ENCODE results near the gene RUFY1.
"Not testable (repeated sequence)": the region's sequence is repeated elsewhere in the genome, so short reads cannot be mapped to it uniquely, and the experiment has no call there.

RUFY1 gene

DNA sequence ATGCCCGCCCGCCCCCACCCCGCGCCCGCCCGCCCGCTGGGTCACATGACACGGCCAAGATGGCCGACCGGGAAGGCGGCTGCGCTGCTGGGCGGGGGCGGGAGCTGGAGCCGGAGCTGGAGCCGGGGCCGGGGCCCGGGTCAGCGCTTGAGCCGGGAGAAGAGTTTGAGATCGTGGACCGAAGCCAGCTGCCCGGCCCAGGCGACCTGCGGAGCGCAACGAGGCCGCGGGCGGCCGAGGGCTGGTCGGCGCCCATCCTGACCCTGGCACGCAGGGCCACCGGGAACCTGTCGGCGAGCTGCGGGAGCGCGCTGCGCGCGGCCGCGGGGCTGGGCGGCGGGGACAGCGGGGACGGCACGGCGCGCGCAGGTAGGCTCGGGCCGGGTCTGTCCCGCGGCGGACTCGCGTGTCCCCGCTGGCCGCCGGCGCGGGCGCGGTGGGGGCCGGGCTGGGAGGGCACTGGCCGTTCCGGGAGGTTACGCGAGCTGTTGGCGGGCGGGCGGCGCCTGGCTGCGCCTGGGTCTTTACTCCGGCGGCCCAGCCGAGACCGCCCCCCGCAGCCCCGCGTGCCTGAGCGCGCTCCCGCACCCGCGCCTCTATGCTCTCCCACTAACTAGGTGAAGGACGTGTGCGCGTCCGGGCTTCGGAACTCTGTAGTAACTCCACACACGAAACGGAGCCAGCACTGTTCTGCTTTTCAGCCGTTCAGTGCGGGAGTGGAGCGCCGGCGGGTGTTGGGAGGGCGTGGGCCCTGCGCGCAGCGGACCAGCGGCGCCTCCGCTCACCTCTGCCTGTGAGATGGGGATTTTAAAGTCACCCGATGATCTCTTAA lies at the start of gene RUFY1:
Gene RUFY1 (plus strand): TSS at position 44 of the 832 bp plus-strand sequence. CDS start 16 bp downstream, at position 60.
- DNase-seq = peak; percentile 65
- Histone ChIP-seq H3K27me3 (ENCODE audit: insufficient read depth, low read depth, severe bottlenecking) (no peaks in the 10 kb centered on the region), H3K27ac (peak within 1 kb of the TSS; percentile 94), H3K9me3 (ENCODE audit: severe bottlenecking) (no peaks in the 10 kb centered on the region), H3K36me3 (no peaks in the 10 kb centered on the region), H3K4me3 (ENCODE audit: low read depth, low read length) (peak within 1 kb of the TSS; percentile 68)
- TF ChIP-seq, protein P1, sequence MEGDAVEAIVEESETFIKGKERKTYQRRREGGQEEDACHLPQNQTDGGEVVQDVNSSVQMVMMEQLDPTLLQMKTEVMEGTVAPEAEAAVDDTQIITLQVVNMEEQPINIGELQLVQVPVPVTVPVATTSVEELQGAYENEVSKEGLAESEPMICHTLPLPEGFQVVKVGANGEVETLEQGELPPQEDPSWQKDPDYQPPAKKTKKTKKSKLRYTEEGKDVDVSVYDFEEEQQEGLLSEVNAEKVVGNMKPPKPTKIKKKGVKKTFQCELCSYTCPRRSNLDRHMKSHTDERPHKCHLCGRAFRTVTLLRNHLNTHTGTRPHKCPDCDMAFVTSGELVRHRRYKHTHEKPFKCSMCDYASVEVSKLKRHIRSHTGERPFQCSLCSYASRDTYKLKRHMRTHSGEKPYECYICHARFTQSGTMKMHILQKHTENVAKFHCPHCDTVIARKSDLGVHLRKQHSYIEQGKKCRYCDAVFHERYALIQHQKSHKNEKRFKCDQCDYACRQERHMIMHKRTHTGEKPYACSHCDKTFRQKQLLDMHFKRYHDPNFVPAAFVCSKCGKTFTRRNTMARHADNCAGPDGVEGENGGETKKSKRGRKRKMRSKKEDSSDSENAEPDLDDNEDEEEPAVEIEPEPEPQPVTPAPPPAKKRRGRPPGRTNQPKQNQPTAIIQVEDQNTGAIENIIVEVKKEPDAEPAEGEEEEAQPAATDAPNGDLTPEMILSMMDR (IDR thresholded peaks at IDR 0.05; ENCODE audit: low read depth, low read length) = no peak

DNA sequence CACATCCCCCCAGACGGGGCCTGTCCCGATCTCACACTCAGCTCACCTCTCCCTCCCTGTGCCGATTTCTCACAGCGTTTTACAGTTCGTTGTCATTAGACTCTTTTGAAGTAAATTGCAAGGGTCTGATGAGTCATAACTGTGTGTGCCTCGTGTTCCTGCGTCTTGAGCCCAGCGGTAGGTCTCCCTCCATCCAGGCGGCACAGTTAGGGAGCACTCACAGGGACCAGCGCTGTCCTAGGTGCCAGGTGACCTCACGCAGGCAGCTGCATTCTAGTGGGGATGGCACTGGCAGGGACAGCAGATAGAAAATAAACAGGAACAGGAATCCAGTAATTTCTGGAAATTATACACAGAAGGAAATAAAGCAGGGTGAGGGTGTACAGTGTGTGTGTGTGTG lies 48.4 kb upstream of the RUFY1 start:
- H3K4me3 ChIP-seq (ENCODE audit: low read depth, low read length); DNase-seq; H3K36me3 ChIP-seq; H3K9me3 ChIP-seq (ENCODE audit: severe bottlenecking); H3K27ac ChIP-seq; H3K27me3 ChIP-seq (ENCODE audit: insufficient read depth, low read depth, severe bottlenecking): not testable (repeated sequence)

- H3K27me3 ChIP-seq (ENCODE audit: insufficient read depth, low read depth, severe bottlenecking); H3K36me3 ChIP-seq; DNase-seq: not testable (repeated sequence)
These were observed 47.9 kb upstream of the RUFY1 start for GRCh38 chr5:179502420-179502819.

DNA sequence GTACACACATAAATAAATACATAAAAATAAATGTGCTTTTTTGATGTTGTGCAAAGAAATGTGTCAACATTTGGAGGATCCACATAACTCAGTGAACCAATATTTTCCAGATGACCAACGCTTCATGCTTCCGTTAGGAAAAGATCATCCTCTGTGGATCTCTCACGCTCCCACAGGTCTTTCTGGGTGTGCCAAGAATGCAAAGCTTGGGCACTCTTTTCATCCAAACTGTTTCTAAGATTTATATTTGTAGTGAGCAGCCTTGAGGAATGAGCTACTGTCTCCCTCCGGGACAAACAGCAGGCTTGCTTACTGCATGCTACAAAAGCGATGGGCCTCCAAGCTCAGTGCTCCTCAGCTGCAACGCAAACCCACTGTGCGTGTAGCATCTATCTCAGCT lies 46.2 kb upstream of the RUFY1 start:
- Histone ChIP-seq H3K27ac (no peak overlapping the region), H3K27me3 (ENCODE audit: insufficient read depth, low read depth, severe bottlenecking) (no peaks in the 10 kb centered on the region), H3K36me3 (no peaks in the 10 kb centered on the region), H3K9me3 (ENCODE audit: severe bottlenecking) (no peaks in the 10 kb centered on the region), H3K4me3 (ENCODE audit: low read depth, low read length) (no peak overlapping the region)
- no peak for DNase-seq
- TF ChIP-seq, protein P1 (IDR thresholded peaks at IDR 0.05; ENCODE audit: low read depth, low read length) = no peak

More at GRCh38 chr5:179502420-179502819, 47.9 kb upstream of the RUFY1 start:
- H3K9me3 ChIP-seq (ENCODE audit: severe bottlenecking); H3K4me3 ChIP-seq (ENCODE audit: low read depth, low read length); H3K27ac ChIP-seq: not testable (repeated sequence)

- no peaks in the 10 kb centered on the region for H3K9me3 ChIP-seq (ENCODE audit: severe bottlenecking)
- no peaks in the 10 kb centered on the region for H3K27me3 ChIP-seq (ENCODE audit: insufficient read depth, low read depth, severe bottlenecking)
- TF ChIP-seq, protein P1 (IDR thresholded peaks at IDR 0.05; ENCODE audit: low read depth, low read length) = no peak
- no peaks in the 10 kb centered on the region for H3K36me3 ChIP-seq
- H3K4me3 ChIP-seq (ENCODE audit: low read depth, low read length) = no peak overlapping the region
- DNase-seq = no peak
- no peak overlapping the region for H3K27ac ChIP-seq
These were observed 45.6 kb upstream of the RUFY1 start for GRCh38 chr5:179504600-179505396.

DNA sequence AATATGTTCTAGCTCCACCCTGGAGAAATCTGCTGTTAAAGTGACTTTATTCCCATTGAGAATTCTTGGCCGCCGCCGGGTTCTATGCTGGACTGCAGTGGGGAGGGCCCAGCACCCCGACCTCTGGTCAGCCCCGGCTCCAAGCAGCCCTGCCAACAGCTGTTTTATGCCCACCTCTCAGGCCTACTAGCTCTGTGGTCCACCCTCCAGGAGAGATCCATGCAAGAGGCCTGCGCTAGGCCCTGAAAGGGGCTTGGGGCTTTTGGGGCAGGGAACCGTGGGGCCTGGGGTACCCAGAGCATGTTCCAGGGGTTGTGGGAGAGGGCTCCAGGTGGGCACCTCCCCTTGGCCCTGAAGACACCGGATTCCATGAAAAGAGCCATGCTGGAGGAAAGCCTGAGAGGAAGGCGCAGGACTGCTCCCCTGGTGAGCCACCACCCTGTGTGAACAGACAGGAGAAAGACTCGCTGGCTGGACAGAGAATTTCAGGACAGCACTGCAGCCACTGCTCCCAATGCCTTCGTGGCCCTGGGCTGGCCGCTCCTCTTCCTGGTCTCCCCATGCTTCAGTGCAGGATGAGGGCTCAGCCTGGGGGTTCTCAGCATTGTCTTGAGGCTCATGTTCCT lies 44.6 kb upstream of the RUFY1 start:
- no peaks in the 10 kb centered on the region for H3K9me3 ChIP-seq (ENCODE audit: severe bottlenecking)
- no peak overlapping the region for H3K27ac ChIP-seq
- no peaks in the 10 kb centered on the region for H3K27me3 ChIP-seq (ENCODE audit: insufficient read depth, low read depth, severe bottlenecking)
- no peak for DNase-seq
- no peaks in the 10 kb centered on the region for H3K36me3 ChIP-seq
- TF ChIP-seq, protein P1 (IDR thresholded peaks at IDR 0.05; ENCODE audit: low read depth, low read length) = no peak
- H3K4me3 ChIP-seq (ENCODE audit: low read depth, low read length) = no peak overlapping the region

All from WERI-Rb-1 (cell line).